Astrocyte (in vitro differentiated cells and primary cell): ENCODE measurements around the gene BAHD1. TPM values are rescaled to one million over a fixed set of nuclear protein-coding genes. Genes with fewer than 3 reads are reported as not detected.

Experiments
- DNase-seq: peaks from one replicate; pipeline ENCODE4 v3.0.0-alpha.2; 2010; ENCODE audit warnings: low read depth
- FAIRE-seq: peaks from 2 replicates; lab custom pipeline; 2011; peaks lifted over from hg19 to GRCh38; lab: Jason Lieb, UNC
- H2AFZ ChIP-seq: 2 replicates; pipeline ENCODE4 v1.6.0; 2012; ENCODE audit warnings: low read depth, low read length, inconsistent platforms
- H3K27ac ChIP-seq: 2 replicates; pipeline ENCODE4 v1.5.1; 2011; ENCODE audit warnings: low read depth, low read length, inconsistent platforms
- H3K27me3 ChIP-seq: 2 replicates; pipeline ENCODE4 v1.6.0; 2011; ENCODE audit warnings: low read length, inconsistent platforms; ENCODE audit not compliant: insufficient read depth
- H3K36me3 ChIP-seq: 2 replicates; pipeline ENCODE4 v1.5.1; 2011; ENCODE audit warnings: low read length, inconsistent platforms; ENCODE audit not compliant: insufficient read depth
- H3K4me1 ChIP-seq: 2 replicates; pipeline ENCODE4 v1.5.1; 2011; ENCODE audit warnings: low read length, inconsistent platforms; ENCODE audit not compliant: insufficient read depth
- H3K4me2 ChIP-seq: 2 replicates; pipeline ENCODE4 v1.6.0; 2012; ENCODE audit warnings: low read length, inconsistent platforms
- H3K4me3 ChIP-seq: 2 replicates; pipeline ENCODE4 v1.5.1; 2011; ENCODE audit warnings: low read depth, mild to moderate bottlenecking, low read length, inconsistent platforms; ENCODE audit not compliant: insufficient read depth
- H3K79me2 ChIP-seq: 2 replicates; pipeline ENCODE4 v1.6.0; 2012; ENCODE audit warnings: mild to moderate bottlenecking, low read length, inconsistent platforms; ENCODE audit not compliant: insufficient read depth
- H3K9ac ChIP-seq: 2 replicates; pipeline ENCODE4 v1.6.0; 2012; ENCODE audit warnings: mild to moderate bottlenecking, low read length, inconsistent platforms
- H3K9me3 ChIP-seq: 2 replicates; pipeline ENCODE4 v1.5.1; 2012; ENCODE audit warnings: low read depth, mild to moderate bottlenecking, low read length, inconsistent platforms; ENCODE audit not compliant: insufficient read depth
- H4K20me1 ChIP-seq: 2 replicates; pipeline ENCODE4 v1.6.0; 2012; ENCODE audit warnings: low read length, inconsistent platforms; ENCODE audit not compliant: insufficient read depth
- H3K27ac Mint-ChIP-seq: one replicate; pipeline ENCODE4 v1.8.0; 2021; ENCODE audit warnings: mild to moderate bottlenecking, mixed read lengths; ENCODE audit not compliant: unreplicated experiment
- H3K27me3 Mint-ChIP-seq: one replicate; pipeline ENCODE4 v1.8.0; 2021; ENCODE audit warnings: low read depth, mixed read lengths; ENCODE audit not compliant: unreplicated experiment
- H3K36me3 Mint-ChIP-seq: one replicate; pipeline ENCODE4 v1.8.0; 2021; ENCODE audit warnings: low read depth, mixed read lengths; ENCODE audit not compliant: unreplicated experiment
- H3K4me1 Mint-ChIP-seq: one replicate; pipeline ENCODE4 v1.8.0; 2021; ENCODE audit warnings: low read depth, mixed read lengths; ENCODE audit not compliant: unreplicated experiment
- H3K4me3 Mint-ChIP-seq: one replicate; pipeline ENCODE4 v1.8.0; 2021; ENCODE audit warnings: mild to moderate bottlenecking, moderate library complexity, mixed read lengths; ENCODE audit not compliant: unreplicated experiment
- H3K9me3 Mint-ChIP-seq: one replicate; pipeline ENCODE4 v1.8.0; 2021; ENCODE audit warnings: mild to moderate bottlenecking, mixed read lengths; ENCODE audit not compliant: unreplicated experiment
- CTCF ChIP-seq: IDR thresholded peaks from 2 replicates; pipeline ENCODE4 v1.5.1; 2011; ENCODE audit warnings: low read depth, mild to moderate bottlenecking, inconsistent platforms, low read length, moderate library complexity; ENCODE audit not compliant: insufficient read depth
- EZH2 ChIP-seq: IDR thresholded peaks from 2 replicates; pipeline ENCODE4 v1.6.1; 2012; ENCODE audit warnings: mild to moderate bottlenecking, low read length, inconsistent platforms; ENCODE audit not compliant: insufficient read depth
- total RNA-seq: library from RNA; stranded (reverse); gene quantifications from 2 replicates; pipeline ENCODE4 v1.2.1, GENCODE V29; 2021

The BAHD1 gene
- total RNA-seq, 1 donor from 2014 or later, result 30.4 TPM

DNA sequence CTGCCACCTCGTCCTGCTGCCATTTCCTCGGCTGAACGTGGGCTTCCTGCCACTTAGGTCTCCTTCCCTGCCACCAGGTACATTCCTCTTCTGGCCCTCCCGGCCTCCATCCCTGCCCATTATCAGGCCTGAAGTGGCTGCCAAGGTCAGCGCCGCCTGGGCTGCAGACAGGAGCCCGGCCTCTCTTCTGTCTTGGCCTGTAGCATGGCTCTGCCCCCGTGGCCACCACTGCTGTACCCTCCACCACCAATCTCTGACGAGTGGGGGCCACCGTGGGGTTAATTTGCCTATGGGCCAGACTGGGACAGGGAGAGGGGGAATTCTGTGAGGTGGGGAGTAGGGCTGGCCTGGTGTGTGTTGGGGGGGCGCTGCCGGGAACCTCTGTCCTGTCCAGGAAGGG is 2.0 kb upstream of the BAHD1 start:
- peaks cover 15% of the 10 kb centered on the region for H3K79me2 ChIP-seq
- Mint-ChIP-seq H3K4me1 (peaks cover 24% of the 10 kb centered on the region), H3K27ac (peak overlapping the region; percentile 62), H3K9me3 (no peaks in the 10 kb centered on the region), H3K27me3 (peaks cover 29% of the 10 kb centered on the region), H3K4me3 (peak overlapping the region; percentile 89), H3K36me3 (peaks cover 3% of the 10 kb centered on the region)
- no peaks in the 10 kb centered on the region for H3K36me3 ChIP-seq
- no peak for DNase-seq
- peaks cover 15% of the 10 kb centered on the region for H4K20me1 ChIP-seq
- no peak overlapping the region for H3K4me3 ChIP-seq
- H3K4me1 ChIP-seq, result peaks cover 24% of the 10 kb centered on the region
- H3K9me3 ChIP-seq, result no peaks in the 10 kb centered on the region
- peaks cover 59% of the 10 kb centered on the region for H3K27me3 ChIP-seq
- FAIRE-seq, result no peak
- no peak overlapping the region for H3K27ac ChIP-seq
- no peak overlapping the region for H3K9ac ChIP-seq
- TF ChIP-seq CTCF (no peak), EZH2 (no peak)
- no peak overlapping the region for H3K4me2 ChIP-seq
- no peak overlapping the region for H2AFZ ChIP-seq

GRCh38 chr15:40439461-40439959 is 1.2 kb upstream of the BAHD1 start:
- Histone ChIP-seq H3K4me1 (peaks cover 24% of the 10 kb centered on the region), H3K27me3 (peaks cover 51% of the 10 kb centered on the region), H3K79me2 (peaks cover 23% of the 10 kb centered on the region), H3K9ac (peak overlapping the region; percentile 64), H3K4me2 (peak overlapping the region; percentile 96), H3K9me3 (no peaks in the 10 kb centered on the region), H3K36me3 (no peaks in the 10 kb centered on the region), H4K20me1 (peaks cover 23% of the 10 kb centered on the region), H3K27ac (no peak overlapping the region), H2AFZ (peak overlapping the region; percentile 85), H3K4me3 (peak overlapping the region; percentile 54)
- Mint-ChIP-seq H3K27ac (peak overlapping the region; percentile 96), H3K4me1 (peaks cover 32% of the 10 kb centered on the region), H3K9me3 (no peaks in the 10 kb centered on the region), H3K36me3 (peaks cover 3% of the 10 kb centered on the region), H3K4me3 (peak overlapping the region; percentile 89), H3K27me3 (peaks cover 22% of the 10 kb centered on the region)
- FAIRE-seq (no peak), DNase-seq (no peak)
- no peak for TF ChIP-seq CTCF
- TF ChIP-seq EZH2, result no peak

DNA sequence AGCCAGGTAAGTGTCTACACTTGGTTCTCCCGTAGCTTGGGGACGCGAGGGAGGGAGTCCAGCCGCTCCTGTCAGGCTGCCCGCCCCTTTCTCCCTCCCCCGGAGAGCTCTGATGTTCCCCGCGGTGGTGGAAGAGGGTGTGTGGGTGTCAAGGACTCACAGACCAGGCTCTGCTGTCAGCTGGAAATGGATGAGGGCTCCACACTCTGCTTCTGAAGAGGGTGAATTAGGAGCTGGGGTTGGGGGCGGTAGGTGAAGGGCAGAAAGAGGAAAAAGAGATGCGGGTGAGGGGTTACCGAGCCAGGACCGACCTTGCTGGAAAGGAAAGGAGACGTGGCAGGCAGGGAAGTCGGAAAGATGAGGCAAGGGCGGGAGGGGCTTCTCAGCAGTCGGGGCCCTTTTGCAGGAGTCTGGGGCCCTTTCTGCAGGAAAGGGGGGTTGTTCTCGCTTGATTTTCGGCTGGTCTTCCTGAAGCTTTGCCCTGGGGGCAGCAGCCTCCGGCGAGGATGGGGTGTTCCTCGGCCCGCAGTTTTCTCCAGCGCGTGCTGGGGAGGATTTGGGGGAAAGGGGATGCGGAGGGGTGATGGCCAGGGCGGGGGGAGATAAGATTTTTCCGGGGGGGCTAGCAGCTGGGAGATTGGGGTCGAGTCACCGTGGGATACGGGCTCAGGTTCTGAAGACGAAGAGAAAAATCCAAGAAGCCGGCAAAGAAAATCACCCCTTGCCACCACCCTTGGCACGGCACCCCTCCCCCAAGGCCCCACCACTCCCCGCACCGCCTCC is 602 bp upstream of the BAHD1 start:
- Mint-ChIP-seq H3K27ac (peak overlapping the region; percentile 96), H3K4me3 (peak overlapping the region; percentile 89), H3K27me3 (peaks cover 16% of the 10 kb centered on the region), H3K36me3 (peaks cover 3% of the 10 kb centered on the region), H3K9me3 (no peaks in the 10 kb centered on the region), H3K4me1 (peaks cover 38% of the 10 kb centered on the region)
- H3K79me2 ChIP-seq, result peaks cover 28% of the 10 kb centered on the region
- H3K9me3 ChIP-seq, result no peaks in the 10 kb centered on the region
- FAIRE-seq (no peak), DNase-seq (no peak)
- peaks cover 29% of the 10 kb centered on the region for H3K4me1 ChIP-seq
- H4K20me1 ChIP-seq, result peaks cover 30% of the 10 kb centered on the region
- peak overlapping the region; percentile 54 for H3K4me3 ChIP-seq
- H2AFZ ChIP-seq, result peak overlapping the region; percentile 85
- no peak overlapping the region for H3K27ac ChIP-seq
- H3K36me3 ChIP-seq, result no peaks in the 10 kb centered on the region
- TF ChIP-seq EZH2 (peak; percentile 52), CTCF (no peak)
- peak overlapping the region; percentile 96 for H3K4me2 ChIP-seq
- H3K9ac ChIP-seq, result peak overlapping the region; percentile 64
- peaks cover 44% of the 10 kb centered on the region for H3K27me3 ChIP-seq
